Calu3 (cell line): ENCODE results near the gene NPDC1. TPM values are rescaled to one million over a fixed set of nuclear protein-coding genes. Genes with fewer than 3 reads are reported as not detected.

Experiments
- BruUV-seq: library from RNA; stranded (reverse); fragments of 400-500 nt; replicated peaks from 2 replicates; lab custom pipeline; 2021; lab: Mats Ljungman, UMichigan
- CTCF ChIA-PET: fragments of 300-600 bp; sonication (Branson Sonifier 250); formaldehyde crosslinking; loops from one replicate; lab custom pipeline; 2022; ENCODE audit warnings: antibody characterized with exemption; lab: Charles Lee
- DNase-seq: peaks from one replicate; pipeline ENCODE4 v3.0.0; 2022
- H3K27ac Mint-ChIP-seq: one replicate; pipeline ENCODE4 v1.8.0; 2022; ENCODE audit warnings: mixed read lengths; ENCODE audit not compliant: unreplicated experiment
- H3K27me3 Mint-ChIP-seq: one replicate; pipeline ENCODE4 v1.8.0; 2022; ENCODE audit warnings: mixed read lengths; ENCODE audit not compliant: unreplicated experiment
- H3K36me3 Mint-ChIP-seq: one replicate; pipeline ENCODE4 v1.8.0; 2022; ENCODE audit warnings: mild to moderate bottlenecking, moderate library complexity, mixed read lengths; ENCODE audit not compliant: insufficient read depth, unreplicated experiment
- H3K4me1 Mint-ChIP-seq: one replicate; pipeline ENCODE4 v1.8.0; 2022; ENCODE audit warnings: mild to moderate bottlenecking, low read depth, mixed read lengths; ENCODE audit not compliant: unreplicated experiment
- H3K4me3 Mint-ChIP-seq: one replicate; pipeline ENCODE4 v1.8.0; 2022; ENCODE audit warnings: mild to moderate bottlenecking, low read depth, moderate library complexity, mixed read lengths; ENCODE audit not compliant: unreplicated experiment
- H3K9me3 Mint-ChIP-seq: one replicate; pipeline ENCODE4 v1.8.0; 2022; ENCODE audit warnings: low read depth, mixed read lengths; ENCODE audit not compliant: unreplicated experiment
- intact Hi-C: fragments of 100-400 bp; cut with micrococcal nuclease; formaldehyde crosslinking; loops from one replicate; pipeline ENCODE4 v1.10.0; 2022; ENCODE audit not compliant: unreplicated experiment
- total RNA-seq: library from RNA; stranded (reverse); gene quantifications from 2 replicates; pipeline ENCODE4 v1.2.3, GENCODE V29; 2022
- TF ChIP-seq, protein P1 (sequence below): fragments of 200-600 bp; IDR thresholded peaks from one replicate; pipeline ENCODE4 v1.8.0; 2022; ENCODE audit warnings: antibody characterized with exemption; ENCODE audit not compliant: unreplicated experiment

NPDC1 gene
- total RNA-seq, 1 experiment from 2014 or later, result 65.2 TPM

DNA sequence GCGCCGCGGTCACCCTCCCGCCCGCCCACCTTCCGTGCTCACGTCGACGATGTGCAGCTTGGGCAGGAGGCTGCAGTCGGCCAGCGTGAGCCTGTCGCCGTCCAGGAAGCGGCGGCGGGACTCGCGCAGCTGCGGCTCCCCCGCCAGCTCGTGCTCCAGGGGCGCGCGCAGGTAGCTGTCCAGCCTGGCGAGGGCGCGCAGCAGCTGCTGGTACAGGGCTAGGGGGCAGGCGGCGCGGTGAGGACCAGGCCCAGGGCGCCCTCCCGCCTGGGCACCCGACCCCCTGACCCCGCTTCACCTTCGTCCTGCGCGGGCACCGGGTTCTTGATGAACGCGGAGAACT is 51.1 kb downstream of the NPDC1 start:
- Mint-ChIP-seq H3K27ac (no peak overlapping the region), H3K36me3 (peaks cover 28% of the 10 kb centered on the region), H3K4me3 (no peak overlapping the region), H3K9me3 (no peaks in the 10 kb centered on the region), H3K4me1 (peaks cover 11% of the 10 kb centered on the region), H3K27me3 (no peaks in the 10 kb centered on the region)
- intact Hi-C loops, result no loop called here
- BruUV-seq, result no TSS peak
- TF ChIP-seq, protein P1, sequence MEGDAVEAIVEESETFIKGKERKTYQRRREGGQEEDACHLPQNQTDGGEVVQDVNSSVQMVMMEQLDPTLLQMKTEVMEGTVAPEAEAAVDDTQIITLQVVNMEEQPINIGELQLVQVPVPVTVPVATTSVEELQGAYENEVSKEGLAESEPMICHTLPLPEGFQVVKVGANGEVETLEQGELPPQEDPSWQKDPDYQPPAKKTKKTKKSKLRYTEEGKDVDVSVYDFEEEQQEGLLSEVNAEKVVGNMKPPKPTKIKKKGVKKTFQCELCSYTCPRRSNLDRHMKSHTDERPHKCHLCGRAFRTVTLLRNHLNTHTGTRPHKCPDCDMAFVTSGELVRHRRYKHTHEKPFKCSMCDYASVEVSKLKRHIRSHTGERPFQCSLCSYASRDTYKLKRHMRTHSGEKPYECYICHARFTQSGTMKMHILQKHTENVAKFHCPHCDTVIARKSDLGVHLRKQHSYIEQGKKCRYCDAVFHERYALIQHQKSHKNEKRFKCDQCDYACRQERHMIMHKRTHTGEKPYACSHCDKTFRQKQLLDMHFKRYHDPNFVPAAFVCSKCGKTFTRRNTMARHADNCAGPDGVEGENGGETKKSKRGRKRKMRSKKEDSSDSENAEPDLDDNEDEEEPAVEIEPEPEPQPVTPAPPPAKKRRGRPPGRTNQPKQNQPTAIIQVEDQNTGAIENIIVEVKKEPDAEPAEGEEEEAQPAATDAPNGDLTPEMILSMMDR, result no peak
- CTCF ChIA-PET, result no interaction called here
- DNase-seq, result no peak

DNA sequence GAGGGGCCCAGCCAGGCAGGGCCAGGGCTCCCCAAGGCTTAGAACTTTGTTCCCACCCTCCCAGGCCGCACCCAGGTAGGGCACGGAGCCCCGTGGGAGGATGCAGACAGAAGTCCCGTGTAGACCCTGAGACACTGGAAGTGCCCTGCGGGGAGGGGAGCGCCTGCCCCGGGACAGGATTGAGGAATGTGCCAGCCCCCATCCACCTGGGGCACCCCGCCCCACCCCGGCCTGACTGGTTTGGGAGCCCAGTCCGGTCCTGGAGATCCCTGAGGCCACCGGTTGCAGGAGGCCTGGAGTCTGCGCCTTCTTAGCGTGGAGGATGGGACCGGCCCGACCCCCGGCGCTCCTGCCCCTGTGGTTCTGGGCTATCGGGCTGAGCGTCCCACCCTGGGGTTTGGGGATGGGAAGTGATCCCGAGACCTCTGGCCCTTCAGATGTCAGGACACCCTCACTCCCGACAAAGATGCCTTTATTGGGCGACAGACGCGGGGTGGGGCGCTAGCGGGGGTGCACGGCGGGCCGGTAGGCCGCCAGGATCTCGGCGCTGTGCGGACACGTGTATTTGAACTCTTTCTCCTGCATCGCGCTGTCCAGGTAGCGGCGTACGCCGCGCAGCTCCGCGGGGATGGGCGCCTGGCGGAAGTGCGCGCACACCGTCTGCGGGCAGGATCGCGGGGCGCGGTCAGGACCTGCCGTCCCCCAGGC is 51.6 kb downstream of the NPDC1 start:
- Mint-ChIP-seq H3K4me1 (peaks cover 11% of the 10 kb centered on the region), H3K27me3 (peaks cover 4% of the 10 kb centered on the region), H3K9me3 (no peaks in the 10 kb centered on the region), H3K36me3 (peaks cover 28% of the 10 kb centered on the region), H3K27ac (no peak overlapping the region), H3K4me3 (no peak overlapping the region)
- no TSS peak for BruUV-seq
- DNase-seq, result no peak
- intact Hi-C loops, result no loop called here
- CTCF ChIA-PET, result no interaction called here
- TF ChIP-seq, protein P1, result no peak

DNA sequence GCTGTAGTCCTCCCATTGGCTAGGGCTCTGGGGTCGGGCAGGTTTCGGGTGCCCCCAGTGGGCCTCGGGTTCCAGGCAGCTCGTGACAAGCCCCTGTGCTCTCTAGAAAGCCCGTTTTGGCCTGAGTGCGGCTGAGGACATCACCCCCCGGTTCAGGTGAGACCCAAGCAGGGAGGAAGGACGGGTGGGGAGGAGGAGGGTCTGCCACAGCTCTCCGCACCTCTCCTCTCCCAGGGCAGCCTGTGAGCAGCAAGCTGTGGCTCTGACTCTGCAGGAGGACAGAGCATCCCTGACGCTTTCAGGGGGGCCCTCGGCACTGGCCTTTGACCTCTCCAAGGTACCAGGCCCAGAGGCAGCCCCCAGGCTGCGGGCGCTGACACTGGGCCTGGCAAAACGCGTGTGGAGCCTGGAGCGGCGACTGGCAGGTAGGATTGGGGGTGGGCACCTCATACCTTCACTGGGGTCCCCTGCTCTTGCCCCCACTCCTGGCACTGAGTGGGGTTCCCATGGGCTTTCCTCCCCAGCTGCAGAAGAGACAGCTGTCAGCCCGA is 53.1 kb downstream of the NPDC1 start:
- no peak overlapping the region for H3K27ac Mint-ChIP-seq
- intact Hi-C loops, result no loop called here
- peak overlapping the region; percentile 82 for H3K4me3 Mint-ChIP-seq
- BruUV-seq, result no TSS peak
- peaks cover 14% of the 10 kb centered on the region for H3K27me3 Mint-ChIP-seq
- peaks cover 4% of the 10 kb centered on the region for H3K4me1 Mint-ChIP-seq
- peaks cover 28% of the 10 kb centered on the region for H3K36me3 Mint-ChIP-seq
- TF ChIP-seq, protein P1, result no peak
- DNase-seq, result no peak
- H3K9me3 Mint-ChIP-seq, result no peaks in the 10 kb centered on the region
- CTCF ChIA-PET, result interaction anchor here (0.8 to 2.3 kb wide), 3 partner anchors 45 to 194 kb away, joined by 3 to 15 read pairs (median 3); no protein-coding TSS in a partner anchor

DNA sequence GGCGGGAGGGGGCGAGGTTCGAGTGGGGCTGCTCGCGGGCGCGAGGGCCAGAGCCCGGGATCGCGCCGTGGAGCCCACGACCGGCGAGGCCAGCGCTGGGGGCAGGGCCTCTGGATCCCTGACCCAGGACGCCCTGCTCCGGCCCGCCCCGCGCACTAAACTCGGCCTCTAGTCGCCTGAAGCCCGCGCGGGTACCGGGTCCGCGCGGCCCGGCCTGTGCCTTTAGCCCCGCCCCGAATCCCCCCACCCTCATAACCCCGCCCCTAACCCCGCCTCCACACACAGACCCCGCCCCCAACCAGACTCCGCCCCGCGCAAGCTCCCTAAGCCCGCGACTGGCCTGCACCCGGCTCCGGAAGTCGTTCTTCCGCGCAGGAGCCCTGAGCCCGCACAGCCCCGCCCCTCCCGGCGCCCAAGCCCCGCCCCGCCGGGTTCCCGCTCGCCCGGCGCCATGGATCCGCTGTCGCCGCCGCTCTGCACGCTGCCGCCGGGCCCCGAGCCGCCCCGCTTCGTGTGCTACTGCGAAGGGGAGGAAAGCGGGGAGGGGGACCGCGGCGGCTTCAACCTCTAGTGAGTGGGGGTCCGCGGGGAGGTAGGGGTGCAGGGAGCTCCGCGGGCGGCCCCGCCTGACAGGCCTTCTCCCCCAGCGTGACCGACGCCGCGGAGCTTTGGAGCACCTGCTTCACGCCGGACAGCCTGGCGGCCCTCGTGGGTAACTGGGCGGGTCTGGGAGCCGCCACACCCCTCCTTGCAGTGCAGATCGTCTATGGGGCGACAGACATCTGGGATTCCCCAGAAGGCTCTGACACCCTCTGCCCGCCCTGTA is 53.8 kb downstream of the NPDC1 start, which contains the start of gene PAXX:
Gene PAXX (plus strand): TSS at position 430 of the 826 bp plus-strand sequence. CDS start 22 bp downstream, at position 452.
- intact Hi-C loops, result no loop called here
- CTCF ChIA-PET, result interaction anchor here (0.5 to 2.3 kb wide), 7 partner anchors 16 to 193 kb away, joined by 3 to 15 read pairs (median 3); no protein-coding TSS in a partner anchor
- TSS peak; percentile 88 for BruUV-seq
- Mint-ChIP-seq H3K4me1 (no peaks in the 10 kb centered on the region), H3K4me3 (peak within 1 kb of the TSS; percentile 82), H3K9me3 (no peaks in the 10 kb centered on the region), H3K27me3 (peaks cover 21% of the 10 kb centered on the region), H3K27ac (no peak within 1 kb of the TSS), H3K36me3 (peaks cover 28% of the 10 kb centered on the region)
- DNase-seq, result peak; percentile 93
- TF ChIP-seq, protein P1, result no peak
